Karpas-422 (cell line): Measurements from ENCODE around the gene POLR3K. TPM values are rescaled to one million over a fixed set of nuclear protein-coding genes. Genes with fewer than 3 reads are reported as not detected.
A peak's percentile ranks its signal among the peaks of the same experiment; 100 is the strongest.
"Not testable (repeated sequence)": the region's sequence is repeated elsewhere in the genome, so short reads cannot be mapped to it uniquely, and the experiment has no call there.

Source experiments
- DNase-seq: peaks from one replicate; pipeline ENCODE4 v3.0.0-alpha.2; 2015
- H2AFZ ChIP-seq: fragments of 200-600 bp; sonication (generic); 2 replicates; pipeline ENCODE4 v1.6.1; 2014; ENCODE audit warnings: antibody characterized with exemption, low read length, mixed read lengths
- H3K27ac ChIP-seq: fragments of 200-600 bp; sonication (generic); 2 replicates; pipeline ENCODE4 v1.5.1; 2014; ENCODE audit warnings: mild to moderate bottlenecking, low read length, moderate library complexity
- H3K27me3 ChIP-seq: fragments of 200-600 bp; sonication (generic); 2 replicates; pipeline ENCODE4 v1.6.1; 2014; ENCODE audit warnings: low read length, mixed read lengths
- H3K36me3 ChIP-seq: fragments of 200-600 bp; sonication (generic); 2 replicates; pipeline ENCODE4 v1.6.1; 2014; ENCODE audit warnings: low read length, mixed read lengths; ENCODE audit not compliant: insufficient read depth
- H3K4me1 ChIP-seq: fragments of 200-600 bp; sonication (generic); 2 replicates; pipeline ENCODE4 v1.6.1; 2014; ENCODE audit warnings: mild to moderate bottlenecking, low read length, mixed read lengths
- H3K4me2 ChIP-seq: fragments of 200-600 bp; sonication (generic); 2 replicates; pipeline ENCODE4 v1.6.1; 2014; ENCODE audit warnings: low read length, low read depth, mild to moderate bottlenecking; ENCODE audit not compliant: poor library complexity, severe bottlenecking
- H3K4me3 ChIP-seq: fragments of 200-600 bp; sonication (generic); 2 replicates; pipeline ENCODE4 v1.5.1; 2014; ENCODE audit warnings: mild to moderate bottlenecking, antibody characterized with exemption, low read length, mixed read lengths
- H3K79me2 ChIP-seq: fragments of 200-600 bp; sonication (generic); 2 replicates; pipeline ENCODE4 v1.6.1; 2014; ENCODE audit warnings: mild to moderate bottlenecking, low read length, mixed read lengths
- H3K9ac ChIP-seq: fragments of 200-600 bp; sonication (generic); 2 replicates; pipeline ENCODE4 v1.6.0; 2014; ENCODE audit warnings: low read length
- H3K9me2 ChIP-seq: fragments of 200-600 bp; sonication (generic), shearing (Covaris generic); replicated peaks from 2 replicates; pipeline ENCODE4 v1.6.0; 2014; ENCODE audit warnings: mild to moderate bottlenecking, low read length, moderate library complexity; ENCODE audit not compliant: insufficient read depth
- H3K9me3 ChIP-seq: fragments of 300-700, 200-600 bp; sonication (generic); 2 replicates; pipeline ENCODE4 v1.6.1; 2014; ENCODE audit warnings: low read length, mixed read lengths
- H4K20me1 ChIP-seq: fragments of 200-600 bp; sonication (generic); 2 replicates; pipeline ENCODE4 v1.6.1; 2014; ENCODE audit warnings: mild to moderate bottlenecking, antibody characterized with exemption, low read length, low read depth; ENCODE audit not compliant: insufficient read depth
- total RNA-seq: library from RNA; depleted of rRNA; stranded (reverse); fragments of >200 nt; shearing (Covaris generic); gene quantifications from 2 replicates; pipeline ENCODE4 v1.2.3, GENCODE V29; 2014; ENCODE audit warnings: low replicate concordance

The POLR3K gene
- total RNA-seq, 1 experiment from 2014 or later: 11.9 TPM

DNA sequence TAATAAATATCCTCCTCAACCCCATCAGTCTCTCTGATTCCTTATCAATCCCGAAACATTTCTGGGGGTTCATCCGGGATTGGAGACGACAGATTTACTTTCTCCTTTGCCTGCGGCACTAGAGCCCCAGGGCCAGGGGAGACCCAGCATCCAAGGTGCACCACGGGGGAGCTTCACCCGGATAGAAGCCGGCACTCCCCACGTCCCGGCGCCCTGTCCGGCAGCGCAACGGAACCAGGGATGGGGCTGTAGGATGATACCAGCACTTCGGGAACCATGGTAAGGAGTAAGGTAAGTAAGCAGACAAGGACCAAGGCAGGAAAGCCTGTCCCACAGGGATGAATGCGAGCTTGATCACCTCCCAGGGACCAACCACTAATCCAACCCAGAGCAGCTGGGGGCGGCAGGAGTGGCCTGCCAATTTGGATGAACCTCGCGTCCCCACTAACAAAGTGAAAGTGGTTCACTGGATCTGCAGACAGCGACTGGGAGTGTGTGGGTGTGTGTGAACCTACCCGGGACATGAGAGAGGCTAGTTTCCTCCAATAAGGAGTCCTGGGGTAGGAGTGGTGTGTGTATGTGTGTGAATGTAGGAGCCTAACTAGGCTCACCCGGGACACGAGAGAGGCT lies 11.9 kb downstream of the POLR3K start:
- no peak for DNase-seq
- H3K4me1 ChIP-seq: peaks cover 9% of the 10 kb centered on the region
- H3K9me3 ChIP-seq: no peaks in the 10 kb centered on the region
- H3K9ac ChIP-seq: no peak overlapping the region
- no peaks in the 10 kb centered on the region for H3K9me2 ChIP-seq
- no peak overlapping the region for H2AFZ ChIP-seq
- H3K4me3 ChIP-seq: no peak overlapping the region
- H3K27me3 ChIP-seq: no peaks in the 10 kb centered on the region
- H3K36me3 ChIP-seq: peaks cover 42% of the 10 kb centered on the region
- H3K79me2 ChIP-seq: peaks cover 12% of the 10 kb centered on the region
- H4K20me1 ChIP-seq: peaks cover 27% of the 10 kb centered on the region; the same call in 1 of the 2 replicates
- no peak overlapping the region for H3K27ac ChIP-seq
- no peak overlapping the region for H3K4me2 ChIP-seq

GRCh38 chr16:38941-39892 lies 14.2 kb downstream of the POLR3K start:
- Histone ChIP-seq H3K4me2 (no peak overlapping the region), H3K9ac (0 out of 2 replicates have a peak overlapping the region, but pooled peaks have one; percentile 12), H3K4me1 (peaks cover 9% of the 10 kb centered on the region), H4K20me1 (0 out of 2 replicates have a peak, but pooled peaks cover 20% of the 10 kb centered on the region), H3K27ac (0 out of 2 replicates have a peak overlapping the region, but pooled peaks have one; percentile 34), H3K27me3 (no peaks in the 10 kb centered on the region), H3K4me3 (no peak overlapping the region), H3K9me2 (no peaks in the 10 kb centered on the region), H3K36me3 (peaks cover 26% of the 10 kb centered on the region), H2AFZ (no peak overlapping the region), H3K9me3 (no peaks in the 10 kb centered on the region), H3K79me2 (peaks cover 3% of the 10 kb centered on the region; the same call in 1 of the 2 replicates)
- DNase-seq: peak; percentile 67

- H3K27ac ChIP-seq, H3K79me2 ChIP-seq, H3K9ac ChIP-seq: not testable (repeated sequence)
Observed at GRCh38 chr16:38206-38605, 15.2 kb downstream of the POLR3K start.

GRCh38 chr16:37511-37910 lies 15.9 kb downstream of the POLR3K start:
- H3K79me2 ChIP-seq: no peaks in the 10 kb centered on the region; the same call in 1 of the 2 replicates

More at GRCh38 chr16:38206-38605, 15.2 kb downstream of the POLR3K start:
- H3K27me3 ChIP-seq, H3K4me2 ChIP-seq, H3K9me3 ChIP-seq, H3K4me1 ChIP-seq, DNase-seq, H3K9me2 ChIP-seq, H3K4me3 ChIP-seq, H2AFZ ChIP-seq: not testable (repeated sequence)
- Histone ChIP-seq H3K36me3 (peaks cover 23% of the 10 kb centered on the region), H4K20me1 (0 out of 2 replicates have a peak, but pooled peaks cover 17% of the 10 kb centered on the region)

GRCh38 chr16:36336-36984 lies 16.9 kb downstream of the POLR3K start:
- Histone ChIP-seq H3K79me2 (no peaks in the 10 kb centered on the region), H3K4me3 (no peak overlapping the region), H3K27me3 (no peaks in the 10 kb centered on the region), H2AFZ (no peak overlapping the region), H3K9ac (no peak overlapping the region), H3K36me3 (peaks cover 7% of the 10 kb centered on the region), H3K4me1 (peaks cover 9% of the 10 kb centered on the region), H3K9me2 (no peaks in the 10 kb centered on the region), H4K20me1 (0 out of 2 replicates have a peak, but pooled peaks cover 7% of the 10 kb centered on the region), H3K9me3 (no peaks in the 10 kb centered on the region), H3K4me2 (no peak overlapping the region), H3K27ac (no peak overlapping the region)
- DNase-seq: no peak

More at GRCh38 chr16:37511-37910, 15.9 kb downstream of the POLR3K start:
- H3K4me1 ChIP-seq: peaks cover 9% of the 10 kb centered on the region
- H3K4me2 ChIP-seq: no peak overlapping the region
- no peak overlapping the region for H3K27ac ChIP-seq
- no peaks in the 10 kb centered on the region for H3K27me3 ChIP-seq
- H3K36me3 ChIP-seq: peaks cover 18% of the 10 kb centered on the region
- no peak overlapping the region for H2AFZ ChIP-seq
- H3K9ac ChIP-seq: no peak overlapping the region
- DNase-seq: no peak
- no peaks in the 10 kb centered on the region for H3K9me2 ChIP-seq
- H3K4me3 ChIP-seq: no peak overlapping the region
- 0 out of 2 replicates have a peak, but pooled peaks cover 11% of the 10 kb centered on the region for H4K20me1 ChIP-seq
- no peaks in the 10 kb centered on the region for H3K9me3 ChIP-seq

GRCh38 chr16:35678-36305 lies 17.6 kb downstream of the POLR3K start:
- no peak overlapping the region for H3K4me2 ChIP-seq
- no peak overlapping the region for H3K4me3 ChIP-seq

DNA sequence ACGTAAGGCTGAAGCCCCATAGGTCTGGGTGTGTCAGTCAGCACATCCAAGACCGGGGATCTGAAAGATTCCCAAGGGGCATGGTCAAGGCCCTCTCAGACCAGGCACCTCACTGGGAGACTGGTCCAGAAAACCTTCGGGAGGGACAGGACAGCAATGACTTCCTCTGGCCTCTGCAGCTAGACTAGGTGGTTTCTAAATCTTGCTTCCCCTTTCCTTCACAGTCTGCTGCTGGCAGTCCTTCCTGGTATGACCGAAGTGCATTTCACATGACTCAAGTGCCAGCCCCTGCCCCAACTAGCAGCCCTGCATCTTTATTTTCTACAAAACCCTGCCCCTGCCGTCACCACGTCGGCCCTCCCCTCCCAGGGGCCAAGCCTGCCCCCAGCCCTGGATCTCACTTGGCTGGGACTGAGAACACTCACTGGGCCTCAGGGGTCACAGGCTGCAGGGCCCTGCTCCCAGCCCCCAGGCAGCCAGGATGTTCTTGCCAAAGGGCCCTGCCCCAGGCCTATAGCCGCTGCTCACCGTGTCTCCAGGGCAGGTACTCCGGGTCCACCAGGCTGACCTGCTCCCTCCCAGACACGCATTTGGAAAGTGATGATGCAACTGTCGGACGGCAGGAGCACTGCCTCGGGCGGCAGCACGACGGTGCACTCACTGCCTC lies 18.3 kb downstream of the POLR3K start:
- no peak overlapping the region for H3K27ac ChIP-seq
- peaks cover 3% of the 10 kb centered on the region for H3K36me3 ChIP-seq
- no peaks in the 10 kb centered on the region for H3K79me2 ChIP-seq
- no peaks in the 10 kb centered on the region for H3K9me2 ChIP-seq
- 0 out of 2 replicates have a peak, but pooled peaks cover 4% of the 10 kb centered on the region for H4K20me1 ChIP-seq
- no peak overlapping the region for H2AFZ ChIP-seq
- no peaks in the 10 kb centered on the region for H3K9me3 ChIP-seq
- no peak overlapping the region for H3K4me3 ChIP-seq
- no peak for DNase-seq
- H3K27me3 ChIP-seq: no peaks in the 10 kb centered on the region
- H3K4me1 ChIP-seq: peaks cover 9% of the 10 kb centered on the region
- H3K9ac ChIP-seq: no peak overlapping the region
- H3K4me2 ChIP-seq: no peak overlapping the region

More at GRCh38 chr16:35678-36305, 17.6 kb downstream of the POLR3K start:
- no peak overlapping the region for H3K27ac ChIP-seq
- H3K9me3 ChIP-seq: no peaks in the 10 kb centered on the region
- H3K79me2 ChIP-seq: no peaks in the 10 kb centered on the region
- peaks cover 9% of the 10 kb centered on the region for H3K4me1 ChIP-seq
- H3K36me3 ChIP-seq: peaks cover 3% of the 10 kb centered on the region
- 0 out of 2 replicates have a peak, but pooled peaks cover 4% of the 10 kb centered on the region for H4K20me1 ChIP-seq
- no peak overlapping the region for H3K9ac ChIP-seq
- no peak for DNase-seq
- no peak overlapping the region for H2AFZ ChIP-seq
- no peaks in the 10 kb centered on the region for H3K27me3 ChIP-seq
- no peaks in the 10 kb centered on the region for H3K9me2 ChIP-seq
